Measurements from ENCODE around the gene MED13.

MED13 gene, protein sequence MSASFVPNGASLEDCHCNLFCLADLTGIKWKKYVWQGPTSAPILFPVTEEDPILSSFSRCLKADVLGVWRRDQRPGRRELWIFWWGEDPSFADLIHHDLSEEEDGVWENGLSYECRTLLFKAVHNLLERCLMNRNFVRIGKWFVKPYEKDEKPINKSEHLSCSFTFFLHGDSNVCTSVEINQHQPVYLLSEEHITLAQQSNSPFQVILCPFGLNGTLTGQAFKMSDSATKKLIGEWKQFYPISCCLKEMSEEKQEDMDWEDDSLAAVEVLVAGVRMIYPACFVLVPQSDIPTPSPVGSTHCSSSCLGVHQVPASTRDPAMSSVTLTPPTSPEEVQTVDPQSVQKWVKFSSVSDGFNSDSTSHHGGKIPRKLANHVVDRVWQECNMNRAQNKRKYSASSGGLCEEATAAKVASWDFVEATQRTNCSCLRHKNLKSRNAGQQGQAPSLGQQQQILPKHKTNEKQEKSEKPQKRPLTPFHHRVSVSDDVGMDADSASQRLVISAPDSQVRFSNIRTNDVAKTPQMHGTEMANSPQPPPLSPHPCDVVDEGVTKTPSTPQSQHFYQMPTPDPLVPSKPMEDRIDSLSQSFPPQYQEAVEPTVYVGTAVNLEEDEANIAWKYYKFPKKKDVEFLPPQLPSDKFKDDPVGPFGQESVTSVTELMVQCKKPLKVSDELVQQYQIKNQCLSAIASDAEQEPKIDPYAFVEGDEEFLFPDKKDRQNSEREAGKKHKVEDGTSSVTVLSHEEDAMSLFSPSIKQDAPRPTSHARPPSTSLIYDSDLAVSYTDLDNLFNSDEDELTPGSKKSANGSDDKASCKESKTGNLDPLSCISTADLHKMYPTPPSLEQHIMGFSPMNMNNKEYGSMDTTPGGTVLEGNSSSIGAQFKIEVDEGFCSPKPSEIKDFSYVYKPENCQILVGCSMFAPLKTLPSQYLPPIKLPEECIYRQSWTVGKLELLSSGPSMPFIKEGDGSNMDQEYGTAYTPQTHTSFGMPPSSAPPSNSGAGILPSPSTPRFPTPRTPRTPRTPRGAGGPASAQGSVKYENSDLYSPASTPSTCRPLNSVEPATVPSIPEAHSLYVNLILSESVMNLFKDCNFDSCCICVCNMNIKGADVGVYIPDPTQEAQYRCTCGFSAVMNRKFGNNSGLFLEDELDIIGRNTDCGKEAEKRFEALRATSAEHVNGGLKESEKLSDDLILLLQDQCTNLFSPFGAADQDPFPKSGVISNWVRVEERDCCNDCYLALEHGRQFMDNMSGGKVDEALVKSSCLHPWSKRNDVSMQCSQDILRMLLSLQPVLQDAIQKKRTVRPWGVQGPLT (N-terminal part only)

DNA sequence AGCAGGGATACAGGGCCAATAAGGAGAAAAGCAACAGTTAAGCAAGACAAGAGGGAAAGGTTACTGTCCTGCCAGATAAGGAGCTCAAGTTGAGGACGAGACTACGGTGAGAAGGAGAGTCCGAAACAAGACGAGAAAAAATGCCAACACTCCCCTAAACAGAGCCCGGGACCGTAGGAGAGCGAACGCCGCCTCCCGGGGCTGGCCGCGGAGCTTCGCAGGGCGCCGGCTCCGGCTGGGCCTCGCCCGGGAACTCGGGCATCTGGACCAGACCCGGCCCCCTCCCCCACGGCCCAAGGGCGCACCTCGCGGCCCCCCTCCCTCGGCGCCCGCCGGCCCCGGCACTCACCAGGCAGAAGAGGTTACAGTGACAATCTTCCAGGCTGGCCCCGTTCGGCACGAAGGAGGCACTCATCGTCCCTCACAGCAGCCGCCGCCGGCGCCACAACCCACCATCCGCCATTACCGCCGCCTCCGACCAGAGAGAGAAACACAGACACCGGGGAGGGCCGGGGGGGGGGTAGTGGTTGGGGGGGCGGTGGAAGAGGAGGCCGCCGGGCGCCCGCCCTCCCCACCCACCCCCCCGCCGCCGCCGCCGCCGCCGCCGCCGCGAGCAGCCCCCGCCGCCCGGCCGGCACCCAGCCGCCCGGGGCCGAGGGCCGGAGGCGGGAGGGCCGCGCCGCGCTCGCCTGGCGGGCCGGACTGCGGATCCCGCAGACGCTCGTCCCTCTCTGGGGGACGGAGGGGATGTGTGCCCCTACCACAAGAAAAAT, at the start of gene MED13:
Gene MED13, minus strand, starts transcription at position 488 of the 773 bp plus-strand sequence. Its CDS starts 73 bp downstream, at position 415.
- peaks cover 6% of the 10 kb centered on the region for H3K4me1 ChIP-seq (ENCODE audit: control insufficient read depth, insufficient read depth, low read length)
- peak within 1 kb of the TSS; percentile 93 for H3K27ac ChIP-seq (ENCODE audit: low read length)
- peak within 1 kb of the TSS; percentile 94 to 99 for H3K9ac ChIP-seq (ENCODE audit: low read length in 2 of 2)
- no peaks in the 10 kb centered on the region for H3K9me3 ChIP-seq (ENCODE audit: control insufficient read depth in 2 of 2, low read length in 2 of 2)
- peak within 1 kb of the TSS; percentile 90 to 99 for H3K4me3 ChIP-seq (ENCODE audit: low read length in 2 of 2)
- H3K36me3 ChIP-seq (ENCODE audit: control insufficient read depth in 2 of 2, insufficient read depth in 2 of 2, low read length in 2 of 2): peaks cover 0 to 4% of the 10 kb centered on the region in 2 donors
- H3K27me3 ChIP-seq (ENCODE audit: control insufficient read depth in 1 of 2, insufficient read depth in 2 of 2, low read length in 2 of 2): no peaks in the 10 kb centered on the region

DNA sequence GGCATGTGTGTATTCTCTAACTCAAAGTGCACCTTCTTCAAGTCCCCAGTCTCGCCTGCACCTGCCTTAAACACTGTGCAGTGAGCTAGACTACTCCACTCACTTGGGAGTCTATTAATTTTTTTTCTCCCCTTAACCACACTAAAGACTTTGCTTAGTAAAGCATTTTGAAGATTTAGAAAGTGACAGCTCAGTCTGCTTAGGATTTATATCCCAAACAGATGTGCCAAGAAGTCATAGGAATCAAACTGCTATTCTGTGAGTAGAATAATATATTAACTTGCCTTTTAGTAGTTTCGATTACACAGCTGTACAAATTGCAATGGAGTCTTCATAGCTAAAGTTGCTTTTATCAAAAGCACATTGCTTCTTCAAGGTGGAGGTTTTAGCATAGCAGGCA, 47.2 kb upstream of the MED13 start:
- H3K4me1 ChIP-seq (ENCODE audit: control insufficient read depth, insufficient read depth, low read length): no peaks in the 10 kb centered on the region
- peaks cover 0 to 2% of the 10 kb centered on the region in 2 donors for H3K27me3 ChIP-seq (ENCODE audit: control insufficient read depth in 1 of 2, insufficient read depth in 2 of 2, low read length in 2 of 2)
- no peak overlapping the region for H3K27ac ChIP-seq (ENCODE audit: low read length)
- H3K36me3 ChIP-seq (ENCODE audit: control insufficient read depth in 2 of 2, insufficient read depth in 2 of 2, low read length in 2 of 2): no peaks in the 10 kb centered on the region
- H3K9me3 ChIP-seq (ENCODE audit: control insufficient read depth in 2 of 2, low read length in 2 of 2): peaks cover 0 to 2% of the 10 kb centered on the region in 2 donors
- H3K4me3 ChIP-seq (ENCODE audit: low read length in 2 of 2): no peak overlapping the region
- no peak overlapping the region for H3K9ac ChIP-seq (ENCODE audit: low read length in 2 of 2)

DNA sequence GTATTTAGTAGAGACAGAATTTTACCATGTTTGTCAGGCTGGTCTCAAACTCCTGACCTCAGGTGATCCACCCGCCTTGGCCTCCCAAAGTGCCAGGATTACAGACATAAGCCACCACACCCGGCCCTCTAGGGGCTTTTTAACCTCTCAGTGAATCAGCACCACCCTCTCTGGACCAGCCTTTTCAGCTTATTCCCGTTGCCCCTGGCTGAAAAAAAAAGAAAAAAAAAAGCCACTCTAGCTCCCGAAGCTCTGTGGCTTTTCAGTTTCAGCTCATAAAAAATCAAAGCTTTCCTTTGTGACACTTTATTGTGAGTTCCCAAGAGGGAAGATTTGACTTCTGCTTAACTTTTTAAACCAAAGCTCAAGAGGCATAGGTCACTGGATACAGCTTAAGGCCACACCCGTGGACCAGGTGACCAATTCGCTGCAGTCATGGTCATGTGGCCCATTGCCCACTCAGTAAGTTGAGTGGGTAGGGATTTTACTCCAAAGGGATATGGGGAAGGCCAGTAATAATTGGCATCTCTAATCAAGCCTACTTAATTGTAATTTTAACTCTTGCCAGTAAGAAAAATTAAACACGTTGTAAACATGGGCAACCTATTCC, 46.6 kb upstream of the MED13 start:
- Histone ChIP-seq H3K27ac (ENCODE audit: low read length) (no peak overlapping the region), H3K9ac (ENCODE audit: low read length in 2 of 2) (no peak overlapping the region), H3K27me3 (ENCODE audit: control insufficient read depth in 1 of 2, insufficient read depth in 2 of 2, low read length in 2 of 2) (peaks cover 0 to 2% of the 10 kb centered on the region in 2 donors), H3K36me3 (ENCODE audit: control insufficient read depth in 2 of 2, insufficient read depth in 2 of 2, low read length in 2 of 2) (no peaks in the 10 kb centered on the region), H3K4me1 (ENCODE audit: control insufficient read depth, insufficient read depth, low read length) (no peaks in the 10 kb centered on the region), H3K4me3 (ENCODE audit: low read length in 2 of 2) (no peak overlapping the region), H3K9me3 (ENCODE audit: control insufficient read depth in 2 of 2, low read length in 2 of 2) (peaks cover 0 to 2% of the 10 kb centered on the region in 2 donors)

DNA sequence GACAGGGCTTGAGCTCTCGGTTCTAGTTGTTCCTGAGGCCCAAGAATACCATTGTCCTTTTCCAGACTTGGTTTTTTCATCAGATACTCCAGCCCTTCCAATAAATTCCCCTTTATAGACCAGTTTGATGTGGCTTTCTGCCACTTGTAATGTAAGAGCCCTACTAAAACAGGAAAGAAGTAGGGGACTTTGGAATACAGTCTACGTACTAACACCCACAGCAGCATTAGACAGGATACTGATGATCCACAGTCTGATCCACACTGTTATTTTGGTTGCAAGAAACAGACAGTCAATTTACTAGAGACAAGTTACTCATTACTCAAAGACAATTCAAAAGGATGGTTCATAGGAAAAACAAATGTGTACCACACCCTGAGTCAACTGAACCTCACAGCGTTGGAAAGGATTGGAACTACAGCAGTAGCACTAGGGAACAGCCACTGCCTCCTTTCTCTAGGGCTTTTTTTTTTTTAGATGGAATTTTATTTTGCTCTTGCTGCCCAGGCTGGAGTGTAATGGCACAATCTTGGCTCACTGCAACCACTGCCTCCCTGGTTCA, 45.9 kb upstream of the MED13 start:
- Histone ChIP-seq H3K36me3 (ENCODE audit: control insufficient read depth in 2 of 2, insufficient read depth in 2 of 2, low read length in 2 of 2) (no peaks in the 10 kb centered on the region), H3K27me3 (ENCODE audit: control insufficient read depth in 1 of 2, insufficient read depth in 2 of 2, low read length in 2 of 2) (peaks cover 0 to 2% of the 10 kb centered on the region in 2 donors), H3K9me3 (ENCODE audit: control insufficient read depth in 2 of 2, low read length in 2 of 2) (peaks cover 0 to 2% of the 10 kb centered on the region in 2 donors), H3K27ac (ENCODE audit: low read length) (no peak overlapping the region), H3K4me1 (ENCODE audit: control insufficient read depth, insufficient read depth, low read length) (no peaks in the 10 kb centered on the region), H3K9ac (ENCODE audit: low read length in 2 of 2) (no peak overlapping the region), H3K4me3 (ENCODE audit: low read length in 2 of 2) (no peak overlapping the region)

DNA sequence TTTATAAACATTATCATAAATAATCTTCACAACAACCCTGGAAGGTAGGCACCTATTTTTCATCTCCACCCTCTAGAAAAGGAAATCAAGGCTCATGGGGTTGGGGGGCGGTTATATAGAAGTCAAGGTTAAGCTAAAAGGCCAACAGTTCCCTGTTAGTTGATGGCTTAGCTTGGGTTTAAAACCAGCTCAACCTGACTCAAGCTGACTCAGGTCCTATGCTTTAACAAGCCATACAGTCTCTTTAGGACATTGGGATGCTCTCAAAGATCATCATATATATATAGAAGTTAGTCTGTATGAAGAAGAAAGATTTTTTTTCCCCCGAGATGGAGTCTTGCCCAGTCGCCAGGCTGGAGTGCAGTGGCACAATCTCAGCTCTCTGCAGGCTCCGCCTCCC, 44.8 kb upstream of the MED13 start:
- Histone ChIP-seq H3K27me3 (ENCODE audit: control insufficient read depth in 1 of 2, insufficient read depth in 2 of 2, low read length in 2 of 2) (peaks cover 0 to 2% of the 10 kb centered on the region in 2 donors), H3K4me3 (ENCODE audit: low read length in 2 of 2) (no peak overlapping the region), H3K9me3 (ENCODE audit: control insufficient read depth in 2 of 2, low read length in 2 of 2) (peaks cover 0 to 2% of the 10 kb centered on the region in 2 donors), H3K9ac (ENCODE audit: low read length in 2 of 2) (no peak overlapping the region), H3K36me3 (ENCODE audit: control insufficient read depth in 2 of 2, insufficient read depth in 2 of 2, low read length in 2 of 2) (no peaks in the 10 kb centered on the region), H3K4me1 (ENCODE audit: control insufficient read depth, insufficient read depth, low read length) (no peaks in the 10 kb centered on the region), H3K27ac (ENCODE audit: low read length) (no peak overlapping the region)

DNA sequence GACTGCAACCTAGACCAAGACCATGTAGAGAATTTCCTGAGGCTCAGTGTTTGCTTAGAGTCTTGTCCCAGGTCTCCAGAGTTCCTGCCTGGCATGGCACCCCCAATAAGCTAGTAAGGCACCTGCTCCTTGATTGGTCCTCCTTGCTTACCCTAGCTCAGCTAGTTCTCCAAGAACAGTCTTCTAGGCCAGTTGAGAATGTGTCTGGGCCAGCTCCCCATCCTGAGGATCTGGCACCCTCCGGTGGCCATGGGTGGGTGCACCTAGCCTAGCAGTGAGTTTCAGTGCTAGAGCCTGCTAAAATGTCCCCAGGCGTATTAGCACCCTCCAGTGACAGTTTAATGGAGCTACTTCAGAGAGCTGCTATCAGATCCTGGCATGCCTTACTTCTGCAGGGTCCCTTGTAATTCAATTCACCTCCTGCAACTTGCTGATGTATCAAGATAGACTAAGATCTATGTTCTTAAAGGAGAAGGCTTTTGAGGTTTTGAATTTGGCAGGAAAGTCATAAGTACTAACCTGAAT, 44.4 kb upstream of the MED13 start:
- H3K4me1 ChIP-seq (ENCODE audit: control insufficient read depth, insufficient read depth, low read length): no peaks in the 10 kb centered on the region
- H3K27ac ChIP-seq (ENCODE audit: low read length): no peak overlapping the region
- no peak overlapping the region for H3K4me3 ChIP-seq (ENCODE audit: low read length in 2 of 2)
- H3K36me3 ChIP-seq (ENCODE audit: control insufficient read depth in 2 of 2, insufficient read depth in 2 of 2, low read length in 2 of 2): no peaks in the 10 kb centered on the region
- peaks cover 0 to 2% of the 10 kb centered on the region in 2 donors for H3K9me3 ChIP-seq (ENCODE audit: control insufficient read depth in 2 of 2, low read length in 2 of 2)
- H3K27me3 ChIP-seq (ENCODE audit: control insufficient read depth in 1 of 2, insufficient read depth in 2 of 2, low read length in 2 of 2): peaks cover 0 to 2% of the 10 kb centered on the region in 2 donors
- H3K9ac ChIP-seq (ENCODE audit: low read length in 2 of 2): no peak overlapping the region

DNA sequence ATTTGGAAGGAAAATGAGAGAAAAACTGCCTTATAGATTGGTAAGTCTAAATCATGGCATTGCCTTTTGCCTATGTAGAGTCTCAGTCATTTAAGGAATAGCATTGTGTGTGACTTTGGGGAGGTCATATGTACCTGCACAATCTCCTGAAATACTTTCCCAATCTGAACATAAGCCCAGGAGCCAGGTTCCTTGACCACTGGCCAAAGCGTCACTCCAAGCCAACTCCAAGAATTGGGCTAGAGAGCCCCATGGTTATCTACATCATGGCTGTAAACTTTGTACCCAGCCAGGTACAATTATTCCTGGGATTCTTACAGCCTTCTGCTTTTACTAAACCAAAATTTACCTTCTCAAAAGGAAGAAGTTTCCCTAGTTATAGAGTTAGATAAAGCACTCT, 40.8 kb upstream of the MED13 start:
- Histone ChIP-seq H3K9ac (ENCODE audit: low read length in 2 of 2) (no peak overlapping the region), H3K36me3 (ENCODE audit: control insufficient read depth in 2 of 2, insufficient read depth in 2 of 2, low read length in 2 of 2) (no peaks in the 10 kb centered on the region), H3K4me3 (ENCODE audit: low read length in 2 of 2) (no peak overlapping the region), H3K4me1 (ENCODE audit: control insufficient read depth, insufficient read depth, low read length) (no peaks in the 10 kb centered on the region), H3K9me3 (ENCODE audit: control insufficient read depth in 2 of 2, low read length in 2 of 2) (no peaks in the 10 kb centered on the region), H3K27ac (ENCODE audit: low read length) (no peak overlapping the region), H3K27me3 (ENCODE audit: control insufficient read depth in 1 of 2, insufficient read depth in 2 of 2, low read length in 2 of 2) (peaks cover 0 to 2% of the 10 kb centered on the region in 2 donors)

DNA sequence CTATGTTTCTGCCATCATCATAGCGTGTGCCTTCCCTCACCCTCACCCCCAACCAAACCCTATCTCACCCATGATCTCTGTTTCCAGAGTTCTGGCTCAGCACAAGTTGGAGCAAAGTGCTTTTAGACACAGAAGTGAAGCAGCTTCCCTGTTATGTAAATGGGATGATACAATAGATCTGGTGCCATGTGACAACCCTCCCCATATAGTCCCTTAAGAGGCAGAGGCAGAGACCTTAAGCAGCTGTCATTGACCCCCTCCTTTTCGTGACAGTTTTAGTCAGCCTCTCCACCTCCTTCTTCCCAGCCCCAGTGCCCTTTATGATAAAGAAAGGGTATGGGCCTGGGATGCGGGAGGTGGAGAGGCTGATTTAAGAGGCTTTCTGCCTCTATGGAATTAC, 40.3 kb upstream of the MED13 start:
- Histone ChIP-seq H3K9ac (ENCODE audit: low read length in 2 of 2) (no peak overlapping the region), H3K9me3 (ENCODE audit: control insufficient read depth in 2 of 2, low read length in 2 of 2) (no peaks in the 10 kb centered on the region), H3K36me3 (ENCODE audit: control insufficient read depth in 2 of 2, insufficient read depth in 2 of 2, low read length in 2 of 2) (no peaks in the 10 kb centered on the region), H3K27me3 (ENCODE audit: control insufficient read depth in 1 of 2, insufficient read depth in 2 of 2, low read length in 2 of 2) (peaks cover 0 to 2% of the 10 kb centered on the region in 2 donors), H3K4me1 (ENCODE audit: control insufficient read depth, insufficient read depth, low read length) (no peaks in the 10 kb centered on the region), H3K4me3 (ENCODE audit: low read length in 2 of 2) (no peak overlapping the region), H3K27ac (ENCODE audit: low read length) (no peak overlapping the region)

DNA sequence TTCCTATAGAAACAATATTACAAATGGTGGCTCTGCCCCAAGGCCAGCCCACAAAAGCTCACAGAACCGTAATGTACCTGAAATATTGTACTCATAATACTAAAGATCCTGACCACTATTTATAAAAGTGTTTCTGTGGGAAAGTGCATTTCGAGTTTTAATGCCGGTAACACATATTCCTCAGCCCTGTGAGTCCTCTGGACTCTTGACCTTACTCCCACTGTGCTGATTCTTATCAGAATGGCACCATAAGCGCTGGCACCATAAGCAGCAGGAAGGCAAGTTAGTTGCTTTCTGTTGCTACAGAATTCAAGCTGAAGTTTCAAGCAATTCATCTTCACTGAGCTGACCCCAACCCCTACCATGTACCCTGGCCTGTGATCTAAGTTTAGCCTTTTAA, 36.4 kb upstream of the MED13 start:
- Histone ChIP-seq H3K36me3 (ENCODE audit: control insufficient read depth in 2 of 2, insufficient read depth in 2 of 2, low read length in 2 of 2) (no peaks in the 10 kb centered on the region), H3K27ac (ENCODE audit: low read length) (no peak overlapping the region), H3K4me1 (ENCODE audit: control insufficient read depth, insufficient read depth, low read length) (no peaks in the 10 kb centered on the region), H3K9ac (ENCODE audit: low read length in 2 of 2) (no peak overlapping the region), H3K27me3 (ENCODE audit: control insufficient read depth in 1 of 2, insufficient read depth in 2 of 2, low read length in 2 of 2) (no peaks in the 10 kb centered on the region), H3K4me3 (ENCODE audit: low read length in 2 of 2) (no peak overlapping the region), H3K9me3 (ENCODE audit: control insufficient read depth in 2 of 2, low read length in 2 of 2) (peaks cover 0 to 3% of the 10 kb centered on the region in 2 donors)
